ENCODE results near the gene PRKCA.
"Not testable (repeated sequence)": the region's sequence is repeated elsewhere in the genome, so short reads cannot be mapped to it uniquely, and the experiment has no call there.

Gene PRKCA

GRCh38 chr17:66451188-66452149 is 149.1 kb downstream of the PRKCA start:
- no peak for TF ChIP-seq CTCF (IDR thresholded peaks at IDR 0.05; ENCODE audit: low read depth, low read length)
- H3K4me3 ChIP-seq (ENCODE audit: low read depth, low read length): no peak overlapping the region

- H3K4me3 ChIP-seq (ENCODE audit: low read depth, low read length): no peak overlapping the region
- no peak for TF ChIP-seq CTCF (IDR thresholded peaks at IDR 0.05; ENCODE audit: low read depth, low read length)
Measured at GRCh38 chr17:66455060-66455459, 152.6 kb downstream of the PRKCA start.

GRCh38 chr17:66457499-66457898 is 155.1 kb downstream of the PRKCA start:
- H3K4me3 ChIP-seq (ENCODE audit: low read depth, low read length): not testable (repeated sequence)

- TF ChIP-seq CTCF (IDR thresholded peaks at IDR 0.05; ENCODE audit: low read depth, low read length): no peak
- no peak overlapping the region for H3K4me3 ChIP-seq (ENCODE audit: low read depth, low read length)
Measured at GRCh38 chr17:66458782-66459181, 156.4 kb downstream of the PRKCA start.

- TF ChIP-seq CTCF (IDR thresholded peaks at IDR 0.05; ENCODE audit: low read depth, low read length): no peak
- H3K4me3 ChIP-seq (ENCODE audit: low read depth, low read length): no peak overlapping the region
Measured at GRCh38 chr17:66459811-66460270, 157.4 kb downstream of the PRKCA start.

GRCh38 chr17:66460558-66460957 is 158.1 kb downstream of the PRKCA start:
- no peak overlapping the region; the same call in 1 of the 2 replicates for H3K4me3 ChIP-seq (ENCODE audit: low read depth, low read length)
- no peak for TF ChIP-seq CTCF (IDR thresholded peaks at IDR 0.05; ENCODE audit: low read depth, low read length)

GRCh38 chr17:66461343-66461995 is 159.1 kb downstream of the PRKCA start:
- no peak for TF ChIP-seq CTCF (IDR thresholded peaks at IDR 0.05; ENCODE audit: low read depth, low read length)

More at GRCh38 chr17:66461343-66461995, 159.1 kb downstream of the PRKCA start:
- H3K4me3 ChIP-seq (ENCODE audit: low read depth, low read length): no peak overlapping the region

Data from WI38 (cell line).